Sigmoid colon (tissue), 7 donors: ENCODE results near the gene COL1A2. TPM values are rescaled to one million over a fixed set of nuclear protein-coding genes. Genes with fewer than 3 reads are reported as not detected.

Experiments used
- DNase-seq: peaks from one replicate; pipeline ENCODE4 v3.0.0-alpha.2; 2019
- H3K27ac ChIP-seq, 4 donors: fragments of 200-600 bp; sonication (generic); one replicate each; pipeline ENCODE4 v1.5.1; 2016 to 2019; ENCODE audit warnings: mild to moderate bottlenecking in 1 of 4
- H3K27me3 ChIP-seq, 3 donors: fragments of 200-600 bp; sonication (generic); one replicate each; pipeline ENCODE4 v1.5.1; 2019; ENCODE audit warnings: mild to moderate bottlenecking in 1 of 3
- H3K36me3 ChIP-seq, 4 donors: fragments of 200-600 bp; sonication (generic); one replicate each; pipeline ENCODE4 v1.5.1; 2016 to 2019
- H3K4me1 ChIP-seq, 4 donors: fragments of 200-600 bp; sonication (generic); one replicate each; pipeline ENCODE4 v1.5.1; 2017 to 2019
- H3K4me3 ChIP-seq, 4 donors: fragments of 200-600 bp; sonication (generic); one replicate each; pipeline ENCODE4 v1.5.1; 2017 to 2019; ENCODE audit warnings: mild to moderate bottlenecking in 2 of 4, moderate library complexity in 1 of 4
- H3K9me3 ChIP-seq, 4 donors: fragments of 200-600 bp in 3 of 4; sonication (generic) in 3 of 4; one replicate each; pipeline versions ENCODE4 v1.5.1 to v1.6.1; 2013 to 2019
- CTCF ChIP-seq, 4 experiments: fragments of 450-650 bp in 3 of 4; fragments of 200-600 bp in 1 of 4; IDR thresholded peaks; one replicate each; pipeline ENCODE4 v1.5.1; 2016 to 2019; ENCODE audit warnings: antibody characterized with exemption in 4 of 4, mild to moderate bottlenecking in 3 of 4, moderate library complexity in 2 of 4
- EP300 ChIP-seq, 4 donors: sonication (generic); formaldehyde crosslinking; IDR thresholded peaks; one replicate each; pipeline ENCODE4 v1.6.1; 2017; ENCODE audit warnings: antibody characterized with exemption in 4 of 4
- POLR2A ChIP-seq, 2 donors: fragments of 450-650 bp; IDR thresholded peaks; one replicate each; pipeline ENCODE4 v1.6.1; 2016; ENCODE audit warnings: antibody characterized with exemption in 2 of 2, mild to moderate bottlenecking in 2 of 2, moderate library complexity in 2 of 2
- POLR2AphosphoS5 ChIP-seq, 4 donors: sonication (generic); formaldehyde crosslinking; IDR thresholded peaks; one replicate each; pipeline ENCODE4 v1.6.1; 2017; ENCODE audit warnings: antibody characterized with exemption in 4 of 4
- WGBS, 2 donors: extraction: QIAGEN DNeasy Blood & Tissue Kit; methylation state at CpG; one replicate each; pipeline ENCODE4 v1.1.7; 2013; 5-methylcytosine and 5-hydroxymethylcytosine counted together
- intact Hi-C: fragments of 100-400 bp; cut with DNase I; formaldehyde crosslinking; loops from one replicate; pipeline ENCODE4 v1.15.1; 2023
- polyA plus RNA-seq, 3 donors: library from polyadenylated mRNA; stranded (reverse); fragments of 200-250 nt; gene quantifications; one replicate each; pipeline ENCODE4 v1.2.3, GENCODE V29; 2013
- total RNA-seq, 4 donors: library from RNA; depleted of rRNA; stranded (reverse); fragments of >200 nt; gene quantifications; one replicate each; pipeline ENCODE4 v1.1.0, GENCODE V29; 2016
- donor health status: healthy with polysubstance abuse.
- donor health status: Bipolar disorder and iron deficiency.
- donor health status: healthy.

Gene COL1A2
- total and polyA plus RNA-seq, 7 donors, result 12.3 to 1,047 (median 104) TPM

GRCh38 chr7:94440451-94441039, 45.9 kb downstream of the COL1A2 start:
- Histone ChIP-seq H3K4me3 (no peak overlapping the region), H3K4me1 (peaks cover 0 to 16% (median 2%) of the 10 kb centered on the region in 4 donors), H3K27me3 (no peaks in the 10 kb centered on the region), H3K27ac (no peak overlapping the region), H3K9me3 (no peaks in the 10 kb centered on the region), H3K36me3 (no peaks in the 10 kb centered on the region)
- TF ChIP-seq POLR2A (IDR thresholded peaks at IDR 0.05), result no peak
- no peak for TF ChIP-seq CTCF (IDR thresholded peaks at IDR 0.05)
- no peak for TF ChIP-seq POLR2AphosphoS5 (IDR thresholded peaks at IDR 0.05)
- TF ChIP-seq EP300 (IDR thresholded peaks at IDR 0.05), result no peak
- no peak for DNase-seq
- 17 to 64% methylated on average over 7 of the region's 7 CpGs for WGBS, 2 donors
- intact Hi-C loops, result no loop called here

DNA sequence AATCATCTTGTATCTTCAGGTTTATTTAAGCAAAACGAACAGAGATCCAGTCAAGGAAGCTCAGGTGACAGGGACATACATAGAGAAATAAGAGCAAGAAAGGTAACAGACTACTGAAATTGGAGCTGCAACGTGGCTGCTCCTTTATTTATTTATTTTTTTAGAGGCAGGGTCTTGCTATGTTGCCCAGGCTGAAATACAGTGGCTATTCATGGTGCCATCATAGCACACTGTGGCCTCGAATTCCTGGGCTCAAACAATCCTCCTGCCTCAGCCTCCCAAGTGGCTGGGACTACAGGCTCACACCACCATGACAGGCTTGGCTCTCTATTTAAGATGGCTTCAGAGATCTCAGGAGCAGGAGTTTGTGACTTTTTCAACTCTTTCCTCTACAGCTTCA, 46.4 kb downstream of the COL1A2 start:
- intact Hi-C loops, result no loop called here
- no peaks in the 10 kb centered on the region for H3K27me3 ChIP-seq
- H3K27ac ChIP-seq, result no peak overlapping the region
- WGBS, 2 donors, result 48 to 79% methylated on average over 3 of the region's 3 CpGs
- H3K9me3 ChIP-seq, result no peaks in the 10 kb centered on the region
- no peaks in the 10 kb centered on the region for H3K36me3 ChIP-seq
- no peak for DNase-seq
- peaks cover 0 to 16% (median 2%) of the 10 kb centered on the region in 4 donors for H3K4me1 ChIP-seq
- no peak overlapping the region for H3K4me3 ChIP-seq
- TF ChIP-seq CTCF (IDR thresholded peaks at IDR 0.05), result no peak
- no peak for TF ChIP-seq EP300 (IDR thresholded peaks at IDR 0.05)
- TF ChIP-seq POLR2AphosphoS5 (IDR thresholded peaks at IDR 0.05), result no peak
- TF ChIP-seq POLR2A (IDR thresholded peaks at IDR 0.05), result no peak

GRCh38 chr7:94442639-94443038, 47.9 kb downstream of the COL1A2 start:
- H3K36me3 ChIP-seq, result no peaks in the 10 kb centered on the region
- DNase-seq, result no peak
- 89 to 92% methylated on average over 3 of the region's 3 CpGs for WGBS, 2 donors
- peaks cover 0 to 16% (median 2%) of the 10 kb centered on the region in 4 donors for H3K4me1 ChIP-seq
- H3K9me3 ChIP-seq, result no peaks in the 10 kb centered on the region
- no peaks in the 10 kb centered on the region for H3K27me3 ChIP-seq
- H3K4me3 ChIP-seq, result no peak overlapping the region
- intact Hi-C loops, result no loop called here
- no peak for TF ChIP-seq EP300 (IDR thresholded peaks at IDR 0.05)
- TF ChIP-seq POLR2AphosphoS5 (IDR thresholded peaks at IDR 0.05), result no peak
- no peak for TF ChIP-seq CTCF (IDR thresholded peaks at IDR 0.05)
- no peak for TF ChIP-seq POLR2A (IDR thresholded peaks at IDR 0.05)
- no peak overlapping the region for H3K27ac ChIP-seq

DNA sequence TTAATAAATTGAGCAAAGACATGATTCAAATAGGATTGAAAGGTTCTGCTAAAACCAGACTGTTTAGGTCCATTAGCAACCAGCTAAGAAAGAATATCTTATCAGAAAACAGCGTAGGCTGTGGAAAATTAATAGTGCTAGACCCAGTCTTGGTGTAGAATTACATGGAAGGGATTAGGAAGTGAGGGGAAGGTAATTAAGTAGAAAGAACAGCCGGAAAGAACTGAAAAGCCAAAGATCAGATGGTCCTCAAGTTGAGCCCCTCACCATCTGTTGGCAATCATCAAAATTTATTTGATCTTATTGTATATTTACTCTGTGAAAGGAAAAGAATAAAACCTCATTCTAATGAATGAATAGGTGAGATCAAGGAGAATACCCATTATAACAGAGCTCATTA, 50.1 kb downstream of the COL1A2 start:
- no peak overlapping the region for H3K27ac ChIP-seq
- 80 to 88% methylated on average over 2 of the region's 2 CpGs for WGBS, 2 donors
- TF ChIP-seq POLR2AphosphoS5 (IDR thresholded peaks at IDR 0.05) (no peak), CTCF (IDR thresholded peaks at IDR 0.05) (no peak), POLR2A (IDR thresholded peaks at IDR 0.05) (no peak), EP300 (IDR thresholded peaks at IDR 0.05) (no peak)
- intact Hi-C loops, result no loop called here
- no peak overlapping the region for H3K4me3 ChIP-seq
- no peaks in the 10 kb centered on the region for H3K27me3 ChIP-seq
- H3K36me3 ChIP-seq, result no peaks in the 10 kb centered on the region
- no peak for DNase-seq
- H3K9me3 ChIP-seq, result no peaks in the 10 kb centered on the region
- peaks cover 0 to 17% (median 2%) of the 10 kb centered on the region in 4 donors for H3K4me1 ChIP-seq

- H3K4me1 ChIP-seq, result peaks cover 0 to 17% (median under 1%) of the 10 kb centered on the region in 4 donors
- WGBS, 2 donors, result 36 to 65% methylated on average over 2 of the region's 2 CpGs
- H3K9me3 ChIP-seq, result no peaks in the 10 kb centered on the region
- H3K27ac ChIP-seq, result no peak overlapping the region
- DNase-seq, result no peak
- TF ChIP-seq POLR2AphosphoS5 (IDR thresholded peaks at IDR 0.05), result no peak
- no peak for TF ChIP-seq POLR2A (IDR thresholded peaks at IDR 0.05)
- no peak for TF ChIP-seq CTCF (IDR thresholded peaks at IDR 0.05)
- no peak for TF ChIP-seq EP300 (IDR thresholded peaks at IDR 0.05)
- intact Hi-C loops, result no loop called here
- H3K4me3 ChIP-seq, result no peak overlapping the region
- no peaks in the 10 kb centered on the region for H3K27me3 ChIP-seq
- H3K36me3 ChIP-seq, result no peaks in the 10 kb centered on the region
These were observed 51.0 kb downstream of the COL1A2 start for GRCh38 chr7:94445696-94446194.
